WTC11 (cell line): ENCODE results near the gene RPS6KA6. TPM values are rescaled to one million over a fixed set of nuclear protein-coding genes. Genes with fewer than 3 reads are reported as not detected.

ENCODE experiments used
- ATAC-seq: fragments of 200-7000 bp; cut with Tn5 transposase; 2 replicates; pipeline ENCODE4 v1.10.0; 2021; ENCODE audit warnings: mild to moderate bottlenecking, moderate library complexity
- Bru-seq: library from RNA; stranded (reverse); fragments of 400-500 nt; gene quantifications from one replicate; lab custom pipeline; 2021; lab: Mats Ljungman, UMichigan
- CTCF ChIA-PET: fragments of 300-600 bp; sonication (Branson Sonifier 250); formaldehyde crosslinking; loops from one replicate; lab custom pipeline; 2021; ENCODE audit warnings: antibody characterized with exemption; lab: Charles Lee
- POLR2A ChIA-PET: fragments of 350-600 bp; sonication (Branson Sonifier 250); formaldehyde crosslinking; loops from one replicate; lab custom pipeline; 2021; ENCODE audit warnings: antibody characterized with exemption; lab: Charles Lee
- DNase-seq: peaks from one replicate; pipeline ENCODE4 v3.0.0; 2021; ENCODE audit warnings: low spot score
- H3K27ac Mint-ChIP-seq: 2 replicates; pipeline ENCODE4 v1.8.0; 2021; ENCODE audit warnings: mixed read lengths
- H3K27me3 Mint-ChIP-seq: 2 replicates; pipeline ENCODE4 v1.8.0; 2021; ENCODE audit warnings: low read depth, mild to moderate bottlenecking, moderate library complexity, mixed read lengths
- H3K36me3 Mint-ChIP-seq: 2 replicates; pipeline ENCODE4 v1.8.0; 2021; ENCODE audit warnings: mixed read lengths
- H3K4me1 Mint-ChIP-seq: 2 replicates; pipeline ENCODE4 v1.8.0; 2022; ENCODE audit warnings: mixed read lengths
- H3K4me3 Mint-ChIP-seq: 2 replicates; pipeline ENCODE4 v1.8.0; 2021; ENCODE audit warnings: mild to moderate bottlenecking, moderate library complexity, mixed read lengths
- H3K9me3 Mint-ChIP-seq: 2 replicates; pipeline ENCODE4 v1.8.0; 2021; ENCODE audit warnings: mixed read lengths
- ATF2 ChIP-seq: sonication (generic); formaldehyde crosslinking; IDR thresholded peaks from 2 replicates; pipeline ENCODE4 v1.8.1; 2022; ENCODE audit warnings: low read depth, missing genetic modification reagents, borderline replicate concordance
- E2F1 ChIP-seq: sonication (generic); formaldehyde crosslinking; IDR thresholded peaks from 2 replicates; pipeline ENCODE4 v1.8.0; 2022; ENCODE audit warnings: mild to moderate bottlenecking, missing genetic modification reagents
- ELF4 ChIP-seq: sonication (generic); formaldehyde crosslinking; IDR thresholded peaks from 2 replicates; pipeline ENCODE4 v1.8.1; 2022; ENCODE audit warnings: low read depth, mild to moderate bottlenecking, moderate library complexity, missing genetic modification reagents
- GRHL2 ChIP-seq: fragments of 250-450 bp; sonication (Bioruptor Pico); IDR thresholded peaks from 2 replicates; pipeline ENCODE4 v1.8.0; 2022; ENCODE audit warnings: mild to moderate bottlenecking, moderate library complexity; ENCODE audit not compliant: insufficient replicate concordance, severe bottlenecking
- HMGXB4 ChIP-seq: sonication (generic); formaldehyde crosslinking; IDR thresholded peaks from 2 replicates; pipeline ENCODE4 v1.8.1; 2023; ENCODE audit warnings: mild to moderate bottlenecking, moderate library complexity, missing genetic modification reagents
- PRDM15 ChIP-seq: sonication (generic); formaldehyde crosslinking; IDR thresholded peaks from 2 replicates; pipeline ENCODE4 v1.8.0; 2022; ENCODE audit warnings: missing genetic modification reagents
- ZNF121 ChIP-seq: sonication (generic); formaldehyde crosslinking; IDR thresholded peaks from 2 replicates; pipeline ENCODE4 v1.8.0; 2023; ENCODE audit warnings: missing genetic modification reagents
- ZNF281 ChIP-seq: sonication (generic); formaldehyde crosslinking; IDR thresholded peaks from 2 replicates; pipeline ENCODE4 v1.8.0; 2023; ENCODE audit warnings: mild to moderate bottlenecking, missing genetic modification reagents
- ZNF416 ChIP-seq: fragments of 250-450 bp; sonication (Bioruptor Pico); IDR thresholded peaks from 2 replicates; pipeline ENCODE4 v1.9.0; 2021; ENCODE audit warnings: mild to moderate bottlenecking, inconsistent platforms
- long read RNA-seq, 3 experiments: library from RNA in 1 of 3; library from capped mRNA in 1 of 3; library from polyadenylated mRNA in 1 of 3; unstranded in 2 of 3; stranded (forward) in 1 of 3; transcript quantifications; one replicate each; pipeline ENCODE4 v2.0.0, GENCODE V29; 2021
- total RNA-seq: library from RNA; stranded (reverse); gene quantifications from 3 replicates; pipeline ENCODE4 v1.2.3, GENCODE V29; 2021

The RPS6KA6 gene
- total RNA-seq (13.1 to 14.8 TPM (median 13.3 TPM) in 3 replicates), Bru-seq, nascent RNA (percentile 64 among the genes with signal in this experiment)
- long read RNA-seq, experiment 1, transcript RPS6KA6-201 (22 exons, 2,547 nt): major isoform, 37 of 76 reads
- long read RNA-seq, experiment 1, partial matches to known transcripts: 10 of 76 reads
- long read RNA-seq, experiment 1, other reads (novel, unspliced or antisense): 29 of 76 reads
- long read RNA-seq, experiment 2, partial matches to known transcripts: 5 of 18 reads
- long read RNA-seq, experiment 2, other reads (novel, unspliced or antisense): 11 of 18 reads
- long read RNA-seq, experiment 3, partial matches to known transcripts: 0 of 4 reads
- long read RNA-seq, experiment 3, other reads (novel, unspliced or antisense): 3 of 4 reads

GRCh38 chrX:84187533-84188319 is at the start of gene RPS6KA6:
Gene RPS6KA6 (minus strand): TSS chrX:84188199. CDS start chrX:84187899, 300 bp downstream.
- Mint-ChIP-seq H3K36me3 (no peaks in the 10 kb centered on the region), H3K4me3 (peak within 1 kb of the TSS; percentile 91), H3K27me3 (no peaks in the 10 kb centered on the region), H3K9me3 (no peaks in the 10 kb centered on the region), H3K4me1 (peaks cover 18% of the 10 kb centered on the region), H3K27ac (peak within 1 kb of the TSS; percentile 83; the same call in 1 of the 2 replicates)
- DNase-seq (peak; percentile 44), ATAC-seq (peak; percentile 63)
- POLR2A ChIA-PET: no interaction called here
- CTCF ChIA-PET: interaction anchor here (1.5 kb wide), 1 partner anchor 141 kb away, joined by 6 read pairs; no protein-coding TSS in a partner anchor
- TF ChIP-seq ATF2 (CRISPR knock-in tag) (no peak), HMGXB4 (CRISPR knock-in tag) (peak; percentile 31; the same call in 1 of the 2 replicates), ZNF416 (CRISPR knock-in tag) (no peak), E2F1 (no peak), ZNF281 (CRISPR knock-in tag) (no peak)

- Mint-ChIP-seq H3K27ac (no peak overlapping the region), H3K36me3 (no peaks in the 10 kb centered on the region), H3K9me3 (no peaks in the 10 kb centered on the region), H3K4me1 (peaks cover 3% of the 10 kb centered on the region; the same call in 1 of the 2 replicates), H3K27me3 (no peaks in the 10 kb centered on the region), H3K4me3 (no peak overlapping the region)
- ATAC-seq: no peak
- DNase-seq: no peak
- ChIA-PET CTCF (no interaction called here), POLR2A (no interaction called here)
- no peak for TF ChIP-seq GRHL2 (CRISPR knock-in tag)
- TF ChIP-seq PRDM15 (CRISPR knock-in tag): no peak
- no peak for TF ChIP-seq ELF4 (CRISPR knock-in tag)
- TF ChIP-seq ZNF121 (CRISPR knock-in tag): no peak
Observed at GRCh38 chrX:84224741-84225140, 36.7 kb upstream of the RPS6KA6 start.
